ENCODE results near the gene RIMBP2.

GRCh38 chr12:130591736-130592135, 124.4 kb downstream of the RIMBP2 start:
- no peak for TF ChIP-seq CTCF (conservative IDR thresholded peaks at IDR 0.05; ENCODE audit: low read depth, low read length)
- TF ChIP-seq EZH2 (IDR thresholded peaks at IDR 0.05; ENCODE audit: borderline replicate concordance, low read depth, low read length, poor library complexity, severe bottlenecking) = no peak
